GM19193 (cell line): ENCODE data around the gene TP63.

Experiments
- POLR2A ChIP-seq: IDR thresholded peaks from 4 replicates; pipeline ENCODE4 v1.6.1; 2011; ENCODE audit not compliant: insufficient read depth, insufficient read length; ENCODE audit errors: extremely low read depth

TP63 gene

DNA sequence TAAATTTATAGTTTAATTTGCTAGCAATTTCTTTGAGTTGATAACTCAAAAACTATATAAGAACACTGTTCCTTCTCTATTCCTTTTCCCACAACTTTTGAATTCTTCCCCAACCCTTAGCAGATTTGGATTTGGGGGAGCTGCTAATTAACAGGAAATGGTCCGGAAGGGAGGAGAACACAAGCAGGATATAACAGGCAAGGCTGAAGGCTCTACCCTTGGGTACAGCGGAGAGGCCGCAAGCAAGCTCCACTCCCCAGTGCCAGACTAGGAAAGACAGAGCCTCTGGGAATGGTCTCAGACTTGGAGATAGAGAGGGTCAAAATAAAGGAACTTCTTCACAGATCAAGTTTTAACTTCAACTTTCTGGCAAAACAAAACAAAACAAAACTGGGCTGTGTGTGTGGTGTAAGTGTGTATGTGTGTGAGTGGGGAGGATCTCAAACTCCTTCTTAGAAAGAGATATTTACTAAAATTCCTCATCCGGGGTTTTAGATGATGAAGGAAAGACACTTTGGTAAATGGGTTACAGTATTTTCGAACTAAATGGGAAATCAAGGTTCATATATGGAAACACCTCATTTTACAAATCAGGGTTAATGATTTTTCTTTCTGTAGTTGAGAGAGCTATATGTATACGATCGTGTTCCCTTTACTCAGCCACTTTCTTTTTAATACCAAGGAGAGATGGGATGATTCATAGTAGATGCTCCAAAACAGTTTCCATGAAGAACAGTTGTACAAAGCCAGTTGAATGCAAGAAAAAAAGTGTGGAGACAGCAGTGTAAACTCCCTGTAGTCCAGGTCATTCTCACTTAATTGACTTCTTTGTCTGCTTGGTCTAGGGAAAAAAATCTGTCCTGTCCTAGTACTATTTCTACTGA lies 161.1 kb downstream of the TP63 start:
- no peak for TF ChIP-seq POLR2A

- no peak for TF ChIP-seq POLR2A
Measured at GRCh38 chr3:189794518-189794917, 163.3 kb downstream of the TP63 start.

- no peak for TF ChIP-seq POLR2A
Measured at GRCh38 chr3:189797103-189797750, 166.0 kb downstream of the TP63 start.

DNA sequence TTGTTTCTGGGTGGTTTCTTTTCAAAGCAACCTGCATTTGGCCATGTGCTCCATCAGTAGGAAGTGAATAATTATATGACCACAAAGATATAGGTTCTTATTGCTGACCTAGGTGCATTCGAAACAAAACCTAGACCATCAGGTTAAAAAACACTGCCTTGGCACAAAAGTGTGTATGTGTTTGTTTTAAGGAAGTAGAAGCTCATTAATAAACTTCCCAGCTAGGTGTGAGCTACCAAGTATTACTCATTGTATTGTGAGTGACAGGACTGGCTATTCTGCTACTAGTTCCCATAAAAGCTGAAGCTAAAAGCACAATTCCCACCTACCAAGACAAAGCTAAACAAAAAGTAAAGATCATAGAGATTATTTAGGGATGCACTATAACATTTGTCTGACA lies 168.2 kb downstream of the TP63 start:
- TF ChIP-seq POLR2A: no peak

DNA sequence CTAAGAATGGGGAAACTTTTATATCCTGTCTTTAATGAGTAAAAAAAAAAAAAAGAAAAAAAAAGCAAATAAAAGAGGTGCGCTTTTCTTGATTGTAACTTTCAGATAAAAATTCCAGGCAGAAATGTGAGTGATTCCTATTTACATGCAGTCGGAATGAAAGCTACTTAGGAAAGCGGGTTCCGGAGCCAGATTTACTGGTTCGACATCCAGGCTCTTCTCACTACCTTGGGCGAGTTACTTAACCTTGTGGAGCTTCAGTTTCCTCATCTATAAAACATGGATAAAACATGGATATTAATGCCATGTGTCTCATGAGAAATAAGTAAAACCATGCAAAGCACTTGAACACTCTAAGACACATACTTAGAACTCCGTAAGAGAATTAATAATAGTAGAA lies 169.2 kb downstream of the TP63 start:
- no peak for TF ChIP-seq POLR2A

DNA sequence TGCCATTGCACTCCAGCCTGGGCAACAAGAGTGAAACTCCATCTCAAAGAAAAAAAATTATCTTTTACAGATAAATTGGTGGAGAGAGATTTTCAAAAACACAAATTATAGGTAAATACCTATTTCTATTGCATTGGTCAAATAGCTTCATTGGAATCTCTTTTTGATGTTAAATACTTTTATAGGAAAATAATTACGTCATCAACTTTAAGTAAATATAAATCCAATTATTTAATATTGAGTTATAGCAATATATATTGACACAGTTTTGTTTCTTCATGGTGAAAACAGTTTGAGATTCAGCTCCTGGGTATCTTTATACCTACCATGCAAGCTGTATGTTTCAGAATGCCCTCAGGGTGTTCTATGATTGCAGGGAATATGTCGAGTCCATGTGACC lies 172.1 kb downstream of the TP63 start:
- no peak for TF ChIP-seq POLR2A

DNA sequence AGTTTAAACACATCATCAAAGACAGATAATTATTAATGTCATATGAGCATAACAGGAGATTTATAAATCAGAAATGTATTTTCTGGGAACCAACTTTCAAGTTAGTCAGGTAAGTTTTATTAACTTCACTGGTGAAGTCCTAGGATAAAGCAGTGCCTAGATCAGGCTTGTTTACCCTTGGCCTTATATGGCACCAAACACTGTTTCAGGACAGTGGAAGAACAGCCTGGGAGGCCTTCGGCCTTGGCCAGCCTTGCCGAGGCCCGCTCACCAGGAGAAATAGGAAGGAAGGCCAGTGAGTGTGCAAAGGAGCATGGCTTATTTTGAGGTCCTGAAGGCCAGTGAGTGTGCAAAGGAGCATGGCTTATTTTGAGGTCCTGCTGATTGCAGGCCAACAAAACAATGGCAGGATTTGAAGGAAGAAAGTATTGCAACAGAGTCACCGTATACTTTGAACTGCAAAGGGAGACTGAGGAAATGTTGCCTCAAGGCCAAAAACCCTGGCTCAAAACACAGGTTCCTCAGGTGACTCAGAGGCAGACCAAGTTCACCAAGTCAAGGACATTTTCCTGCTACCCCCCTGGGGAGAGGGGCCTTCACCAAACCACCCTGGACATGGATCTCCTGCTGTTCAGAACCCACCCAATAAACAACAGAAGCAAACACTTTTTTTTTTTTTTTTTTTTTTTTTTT lies 174.3 kb downstream of the TP63 start:
- TF ChIP-seq POLR2A: no peak

GRCh38 chr3:189806171-189806951 lies 175.2 kb downstream of the TP63 start:
- no peak for TF ChIP-seq POLR2A

- no peak for TF ChIP-seq POLR2A
Measured at GRCh38 chr3:189808246-189809007, 177.2 kb downstream of the TP63 start.

DNA sequence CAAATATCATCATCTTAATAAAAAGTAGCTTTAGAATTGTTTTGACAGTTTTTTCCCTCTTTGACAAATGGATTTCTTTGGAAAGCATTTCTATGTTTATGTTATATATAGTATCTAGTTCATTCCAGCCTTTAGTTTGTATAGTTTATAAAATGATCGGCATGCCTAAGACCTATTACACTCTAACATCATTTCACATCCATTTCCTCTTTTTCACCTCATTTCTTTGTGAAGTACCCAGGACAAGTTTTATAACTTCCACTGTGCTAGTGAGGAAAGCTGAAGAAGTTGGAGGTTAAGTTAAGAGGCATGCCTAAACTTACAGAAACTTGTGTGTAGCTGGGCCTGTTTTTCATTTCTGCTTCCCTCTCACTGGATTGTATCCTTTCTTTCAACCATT lies 178.4 kb downstream of the TP63 start:
- no peak for TF ChIP-seq POLR2A

DNA sequence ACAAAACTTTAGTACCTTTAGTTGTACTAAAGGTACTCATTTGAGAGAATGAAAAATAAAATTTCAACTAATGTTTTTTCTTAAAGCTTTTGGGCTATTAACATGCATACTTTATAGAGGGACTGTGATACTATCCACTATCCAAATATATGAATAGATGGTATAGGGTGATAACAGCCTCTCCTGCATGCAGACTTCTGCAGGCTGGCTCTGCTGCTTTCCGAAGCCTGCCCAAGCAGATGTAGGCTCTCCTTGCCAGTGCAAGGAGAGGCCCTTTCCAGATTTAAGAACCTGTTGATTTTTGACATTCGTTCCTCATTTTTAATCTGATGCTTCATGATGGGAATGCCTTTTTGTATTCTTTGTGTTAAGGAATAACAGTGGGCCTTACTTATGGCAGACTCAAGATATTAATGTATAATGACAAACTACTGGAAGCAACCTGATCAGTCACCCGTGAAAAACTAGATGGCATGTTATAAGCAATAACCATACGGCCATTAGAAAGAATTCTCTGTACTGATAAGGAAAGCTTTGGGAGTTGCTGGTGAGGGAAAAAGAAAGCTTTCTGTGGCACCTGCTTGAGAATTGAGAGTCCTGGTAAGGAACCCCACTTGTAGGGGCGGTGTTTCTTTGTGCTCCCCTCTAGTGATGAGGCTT lies 181.7 kb downstream of the TP63 start:
- TF ChIP-seq POLR2A: no peak

DNA sequence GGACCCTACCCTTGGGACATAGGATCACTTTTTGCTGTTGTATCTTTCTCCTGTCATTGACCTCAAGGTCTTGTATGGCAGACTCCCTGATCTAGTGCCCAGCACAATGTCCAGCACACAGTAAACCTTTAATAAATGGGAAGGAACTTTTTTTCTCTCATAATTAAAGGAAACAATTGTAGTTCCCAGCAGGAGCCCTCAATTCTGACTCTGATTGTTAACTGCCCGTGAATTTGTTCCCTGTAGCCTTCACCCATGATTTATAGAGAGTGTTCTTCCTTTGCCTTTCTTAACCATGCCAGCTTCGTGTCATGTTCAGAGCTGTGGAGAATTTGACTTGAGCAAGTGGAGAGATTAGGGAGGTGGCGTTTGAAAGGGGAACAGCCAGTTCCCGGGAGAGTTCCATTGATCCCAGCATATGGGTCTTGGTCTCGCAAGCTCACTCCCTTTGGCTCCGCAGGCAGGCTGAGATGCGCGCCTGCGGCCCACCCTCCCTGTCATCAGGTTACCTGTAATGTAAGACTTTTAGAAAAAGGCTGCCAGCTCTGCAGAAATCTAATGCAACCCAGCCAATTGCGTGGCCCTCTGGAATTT lies 182.6 kb downstream of the TP63 start:
- no peak for TF ChIP-seq POLR2A

DNA sequence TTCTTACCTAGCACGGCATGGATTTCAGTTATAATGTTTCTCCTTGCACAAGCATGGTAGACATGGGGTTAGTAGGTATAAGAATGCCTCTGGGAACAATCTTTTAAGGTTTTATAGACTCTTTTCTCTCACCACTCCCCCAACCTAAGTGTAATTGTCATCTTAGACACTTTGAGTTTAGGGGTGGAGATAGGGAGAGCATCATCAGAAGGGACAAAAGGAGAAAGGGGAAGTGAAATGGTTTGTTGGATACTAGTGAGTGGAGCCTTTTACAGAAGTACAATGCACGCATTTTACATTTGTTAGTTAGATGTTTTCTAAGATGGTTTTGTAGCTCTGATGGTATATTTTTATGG lies 189.2 kb downstream of the TP63 start:
- TF ChIP-seq POLR2A: no peak
